Measurements from ENCODE around the gene FGD2.
A peak's percentile ranks its signal among the peaks of the same experiment; 100 is the strongest.

The FGD2 gene

GRCh38 chr6:37018198-37019064 lies 13.0 kb downstream of the FGD2 start:
- peak; percentile 94 for DNase-seq (ENCODE audit: low spot score)

DNA sequence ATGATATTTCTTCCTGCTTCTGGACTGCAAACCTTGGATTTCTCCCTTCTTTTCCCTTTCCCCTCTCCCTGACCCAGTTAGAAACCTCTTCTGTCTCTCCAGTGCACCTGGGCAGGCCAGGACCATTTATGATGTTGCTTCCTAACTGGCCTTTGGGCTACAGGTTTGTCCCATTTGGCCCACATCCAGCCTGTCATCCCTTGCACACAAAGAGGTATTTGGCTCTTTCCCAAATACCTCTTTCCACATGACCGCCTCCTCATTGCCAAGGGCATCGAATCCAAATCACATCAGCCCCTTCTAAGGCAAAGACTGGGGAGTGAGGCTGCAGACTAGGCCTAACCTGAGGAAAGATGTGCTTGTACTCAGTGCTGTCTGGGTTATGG lies 13.6 kb downstream of the FGD2 start:
- DNase-seq (ENCODE audit: low spot score), result no peak

GRCh38 chr6:37020381-37020780 lies 14.9 kb downstream of the FGD2 start:
- no peak for DNase-seq (ENCODE audit: low spot score)

GRCh38 chr6:37020812-37021211 lies 15.4 kb downstream of the FGD2 start:
- no peak for DNase-seq (ENCODE audit: low spot score)

- no peak for DNase-seq (ENCODE audit: low spot score)
Observed at GRCh38 chr6:37021356-37022129, 16.1 kb downstream of the FGD2 start.

DNA sequence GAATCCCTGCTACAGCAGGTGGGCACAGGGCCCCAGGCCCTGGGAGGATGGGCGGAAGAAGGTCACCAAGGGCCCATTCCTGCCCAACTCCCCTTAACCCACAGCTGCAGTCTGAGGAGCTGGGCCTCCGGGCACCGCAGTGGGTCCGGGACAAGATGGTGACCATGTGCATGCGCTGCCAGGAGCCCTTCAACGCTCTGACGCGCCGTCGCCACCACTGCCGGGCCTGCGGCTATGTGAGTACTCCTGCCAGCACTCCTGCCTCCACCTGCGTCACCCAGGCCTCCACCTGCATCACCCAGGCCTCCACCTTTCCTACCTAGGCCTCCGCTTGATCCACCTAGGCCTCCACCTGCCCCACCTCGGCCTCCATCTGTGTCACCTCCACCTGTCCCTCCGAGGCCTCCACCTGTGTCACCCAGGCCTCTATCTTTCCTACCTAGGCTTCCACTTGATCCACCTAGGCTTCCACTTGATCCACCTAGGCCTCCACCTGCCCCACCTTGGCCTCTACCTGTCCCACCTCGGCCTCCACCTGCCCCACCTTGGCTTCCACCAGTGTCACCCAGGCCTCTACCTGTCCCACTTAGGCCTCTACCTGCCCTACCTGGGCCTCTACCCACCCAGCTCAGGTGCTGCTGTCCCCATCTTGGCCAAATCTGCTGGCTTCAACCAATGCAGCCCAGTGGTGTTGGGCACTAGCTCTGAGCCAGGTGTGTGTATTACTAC lies 16.8 kb downstream of the FGD2 start:
- no peak for DNase-seq (ENCODE audit: low spot score)

GRCh38 chr6:37024656-37025337 lies 19.3 kb downstream of the FGD2 start:
- no peak for DNase-seq (ENCODE audit: low spot score)

- DNase-seq (ENCODE audit: low spot score), result no peak
Observed at GRCh38 chr6:37025621-37026466, 20.4 kb downstream of the FGD2 start.

GRCh38 chr6:37027036-37027720 lies 21.7 kb downstream of the FGD2 start:
- no peak for DNase-seq (ENCODE audit: low spot score)

DNA sequence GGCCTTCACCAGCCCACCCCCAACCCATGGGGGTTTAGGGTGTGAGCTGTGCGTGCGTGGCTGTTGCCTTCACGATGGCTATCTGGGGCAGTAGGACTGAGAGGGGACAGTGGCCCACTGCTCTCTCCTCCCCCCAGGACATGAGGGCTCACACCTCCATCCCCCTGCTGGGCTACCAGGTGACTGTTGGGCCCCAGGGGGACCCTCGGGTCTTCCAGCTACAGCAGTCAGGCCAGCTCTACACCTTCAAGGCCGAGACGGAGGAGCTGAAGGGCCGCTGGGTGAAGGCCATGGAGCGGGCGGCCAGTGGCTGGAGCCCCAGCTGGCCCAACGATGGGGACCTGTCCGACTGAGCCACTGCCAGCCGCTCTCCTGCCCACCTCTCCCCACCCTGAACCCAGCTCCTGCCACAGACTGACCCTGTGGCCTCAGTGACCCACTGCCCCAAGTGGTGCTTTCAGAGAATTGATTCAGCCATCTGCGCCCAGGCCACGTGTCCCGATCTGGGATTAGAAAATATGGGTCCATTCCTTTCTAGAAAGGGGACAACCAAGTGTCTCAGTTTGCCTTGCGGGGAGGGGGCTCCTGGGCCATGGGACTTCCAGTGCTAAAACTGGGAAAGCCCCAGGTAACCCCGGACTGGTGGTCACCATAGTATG lies 22.5 kb downstream of the FGD2 start:
- DNase-seq (ENCODE audit: low spot score), result no peak

DNA sequence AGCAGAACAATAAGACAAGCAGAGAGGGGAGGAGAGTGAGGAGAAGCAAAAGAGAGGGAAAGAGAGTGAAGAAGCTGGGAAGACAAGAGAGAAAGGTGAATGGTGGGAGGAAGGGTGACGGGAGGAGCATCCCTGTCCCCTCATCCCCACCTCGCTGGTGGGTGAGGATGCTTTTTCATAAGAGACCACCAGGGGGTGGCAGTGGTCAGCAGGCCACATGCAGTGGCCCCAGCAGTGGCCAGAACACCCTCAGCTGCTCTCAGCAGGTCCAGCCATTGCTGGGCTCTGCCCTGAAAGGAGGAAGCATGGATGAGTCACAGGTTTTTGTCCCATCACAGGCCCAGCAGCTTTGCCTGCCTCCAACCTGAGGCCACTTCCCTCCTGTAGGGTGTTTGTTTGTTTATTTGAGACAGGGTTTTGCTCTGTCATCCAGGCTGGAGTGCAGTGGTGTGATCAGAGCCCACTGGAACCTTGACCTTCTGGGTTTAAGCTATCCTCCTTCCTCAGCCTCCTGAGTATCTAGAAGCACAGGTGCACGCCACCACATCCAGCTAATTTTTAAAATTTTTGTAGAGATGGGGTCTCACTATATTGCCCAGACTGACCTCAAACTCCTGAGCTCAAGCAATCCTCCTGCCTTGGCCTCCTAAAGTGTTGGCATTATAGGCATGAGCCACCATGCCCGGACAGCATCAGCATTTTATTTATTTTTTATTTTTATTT lies 24.0 kb downstream of the FGD2 start:
- DNase-seq (ENCODE audit: low spot score), result peak; percentile 46

DNA sequence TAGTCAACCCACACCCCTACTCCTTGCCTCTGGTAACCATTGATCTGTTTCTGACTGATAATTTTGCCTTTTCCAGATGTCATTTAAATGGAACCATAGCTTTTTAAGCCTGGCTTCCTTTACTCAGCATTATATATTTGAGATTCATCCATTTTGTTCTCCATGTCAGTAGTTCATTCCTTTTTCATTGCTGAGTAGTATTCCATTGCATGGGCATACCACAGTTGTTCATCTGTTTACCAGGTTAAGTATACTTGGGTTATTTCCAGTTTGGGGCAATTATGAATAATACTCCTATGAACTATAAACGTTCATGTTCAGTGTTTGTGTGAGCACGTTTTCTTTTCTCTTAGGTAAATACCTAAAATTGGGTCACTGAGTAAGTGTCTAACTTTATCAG lies 25.1 kb downstream of the FGD2 start:
- no peak for DNase-seq (ENCODE audit: low spot score)

DNA sequence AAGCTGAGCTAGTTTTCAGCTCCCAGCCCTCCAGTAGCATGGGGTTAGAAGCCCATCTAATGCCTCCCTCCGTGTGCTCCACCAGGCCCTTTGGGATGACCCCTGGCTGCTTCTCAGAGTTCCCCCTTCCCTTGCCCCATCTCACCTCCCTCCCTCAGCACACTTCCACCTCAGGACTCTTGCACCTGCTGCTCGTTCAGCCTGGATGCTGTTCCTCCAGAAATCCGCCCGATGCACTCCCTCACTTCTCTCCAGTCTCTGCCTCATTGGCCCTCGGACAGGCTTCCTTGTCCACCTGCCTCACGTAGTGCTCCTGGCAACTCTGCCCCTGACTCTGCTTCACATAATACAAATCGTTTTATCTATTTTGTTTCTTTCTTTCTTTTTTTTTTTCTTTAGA lies 26.8 kb downstream of the FGD2 start:
- DNase-seq (ENCODE audit: low spot score), result no peak

DNA sequence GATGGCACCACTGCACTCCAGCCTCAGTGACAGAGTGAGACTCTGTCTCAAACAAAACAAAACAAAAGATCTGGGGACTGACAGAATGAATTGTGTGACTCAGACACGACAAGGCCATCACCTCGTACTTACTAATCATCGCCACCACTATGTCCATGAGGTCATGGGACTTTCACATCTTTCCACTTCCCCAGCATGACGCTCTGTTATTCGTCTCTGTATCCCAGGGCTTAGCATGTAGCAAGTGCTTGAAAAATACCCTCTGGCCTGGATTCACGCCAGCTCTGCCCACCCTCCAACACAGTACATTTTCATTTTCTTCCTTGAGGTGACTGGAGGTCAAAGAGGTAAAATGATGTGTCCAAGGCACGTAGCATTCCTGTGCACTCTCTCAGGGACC lies 27.8 kb downstream of the FGD2 start:
- no peak for DNase-seq (ENCODE audit: low spot score)

GRCh38 chr6:37033819-37034795 lies 28.7 kb downstream of the FGD2 start:
- no peak for DNase-seq (ENCODE audit: low spot score)

DNA sequence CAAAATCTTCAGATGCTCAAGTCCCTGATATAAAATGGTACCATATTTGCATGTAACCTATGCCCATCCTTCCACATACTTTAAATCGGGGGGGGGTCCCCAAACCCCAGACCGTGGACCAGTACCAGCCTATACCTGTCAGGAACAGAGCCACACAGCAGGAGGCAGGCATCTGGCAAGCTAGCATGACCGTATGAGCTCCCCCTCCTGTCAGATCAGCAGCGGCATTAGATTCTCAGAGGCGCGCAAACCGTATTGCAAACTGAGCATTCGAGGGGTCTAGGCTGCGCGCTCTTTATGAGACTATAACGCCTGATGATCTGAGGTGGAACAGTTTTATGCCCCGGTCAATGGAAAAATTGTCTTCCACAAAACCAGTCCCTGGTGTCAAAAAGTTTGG lies 30.7 kb downstream of the FGD2 start:
- DNase-seq (ENCODE audit: low spot score), result no peak

DNA sequence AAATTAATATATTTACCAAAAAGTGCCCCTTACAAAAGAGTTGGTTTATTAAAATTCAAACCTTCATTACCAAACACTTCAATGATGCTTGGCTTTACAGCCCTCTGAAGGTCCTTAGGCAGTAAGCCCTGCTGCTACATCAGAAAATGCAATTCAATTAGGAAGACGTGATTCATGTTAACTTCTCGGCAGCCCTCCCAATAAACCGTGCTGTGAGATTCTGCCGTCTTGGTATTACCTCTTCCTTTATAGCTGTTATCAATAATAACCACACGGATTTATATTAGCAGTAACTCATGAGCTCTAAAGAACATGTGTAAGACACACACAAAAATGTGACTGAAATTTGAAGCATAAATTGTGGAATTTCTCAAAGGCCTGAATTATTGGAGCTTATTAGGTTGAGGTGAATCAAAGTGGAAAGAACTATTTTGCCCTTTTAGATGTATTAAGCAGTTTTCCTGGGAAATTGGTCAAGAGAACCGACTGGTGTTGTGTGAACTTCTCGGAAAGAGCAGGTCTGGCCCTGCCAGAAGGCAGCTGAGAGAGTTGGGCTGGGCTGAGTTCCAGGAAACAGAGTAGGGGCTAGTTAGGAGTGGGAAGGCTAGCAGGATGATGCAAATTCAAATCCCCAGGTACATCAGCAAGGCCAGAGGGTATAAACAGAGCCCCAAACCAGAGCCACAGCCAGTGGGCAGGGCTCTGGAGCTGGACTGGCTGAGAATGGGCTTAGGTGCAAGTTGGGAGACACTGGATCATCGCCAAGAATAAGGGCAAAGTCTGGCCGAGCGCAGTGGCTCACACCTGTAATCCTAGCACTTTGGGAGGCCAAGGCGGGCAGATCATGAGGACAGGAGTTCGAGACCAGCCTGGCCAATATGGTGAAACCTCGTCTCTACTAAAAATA lies 33.1 kb downstream of the FGD2 start:
- DNase-seq (ENCODE audit: low spot score), result peak; percentile 35
